Fibroblast of skin of back (primary cell): Measurements from ENCODE around the gene MMP23B. TPM values are rescaled to one million over a fixed set of nuclear protein-coding genes. Genes with fewer than 3 reads are reported as not detected.
"Not testable (repeated sequence)": the region's sequence is repeated elsewhere in the genome, so short reads cannot be mapped to it uniquely, and the experiment has no call there.

ENCODE experiments used
- DNase-seq: peaks from one replicate; pipeline ENCODE4 v3.0.0-alpha.2; 2013
- polyA plus RNA-seq, 2 experiments: library from polyadenylated mRNA; unstranded; fragments of 120-200 nt; gene quantifications; one replicate each; pipeline ENCODE4 v1.2.1, GENCODE V29; 2013; ENCODE audit not compliant: insufficient read length in 2 of 2

Gene MMP23B
- 5.4 TPM for polyA plus RNA-seq (2013, experiment 1 of 2; ENCODE audit: insufficient read length)
- 6.7 TPM for polyA plus RNA-seq (2013, experiment 2 of 2; ENCODE audit: insufficient read length)

DNA sequence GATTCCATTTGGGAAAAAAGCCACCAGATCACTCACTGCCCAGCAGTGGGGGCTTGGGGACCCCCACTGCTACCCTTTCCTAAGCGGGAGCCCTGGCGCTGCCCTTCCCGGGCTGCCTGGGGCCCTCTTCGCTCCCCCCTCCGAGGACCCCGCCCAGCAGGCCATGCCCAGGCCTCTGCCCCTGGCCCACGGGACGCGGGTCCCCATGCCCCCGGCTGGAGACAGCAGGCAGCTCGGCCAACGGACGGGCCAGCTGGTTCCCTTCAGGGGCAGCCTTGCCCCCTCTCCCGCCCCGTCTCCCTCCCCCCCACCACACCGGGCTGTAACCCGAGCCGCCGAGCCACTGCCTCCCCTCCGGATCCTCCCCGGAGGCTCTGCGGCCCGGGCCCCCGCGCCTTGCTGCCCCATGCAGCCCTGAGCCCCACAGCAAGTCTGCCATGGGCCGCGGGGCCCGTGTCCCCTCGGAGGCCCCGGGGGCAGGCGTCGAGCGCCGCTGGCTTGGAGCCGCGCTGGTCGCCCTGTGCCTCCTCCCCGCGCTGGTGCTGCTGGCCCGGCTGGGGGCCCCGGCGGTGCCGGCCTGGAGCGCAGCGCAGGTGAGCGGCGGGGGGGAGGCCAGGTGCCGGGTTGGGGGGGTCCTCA lies at the start of gene MMP23B:
TSS of gene MMP23B (plus strand) at position 392 of the 639 bp plus-strand sequence. CDS start at position 438, 46 bp downstream.
- DNase-seq, result no peak

DNA sequence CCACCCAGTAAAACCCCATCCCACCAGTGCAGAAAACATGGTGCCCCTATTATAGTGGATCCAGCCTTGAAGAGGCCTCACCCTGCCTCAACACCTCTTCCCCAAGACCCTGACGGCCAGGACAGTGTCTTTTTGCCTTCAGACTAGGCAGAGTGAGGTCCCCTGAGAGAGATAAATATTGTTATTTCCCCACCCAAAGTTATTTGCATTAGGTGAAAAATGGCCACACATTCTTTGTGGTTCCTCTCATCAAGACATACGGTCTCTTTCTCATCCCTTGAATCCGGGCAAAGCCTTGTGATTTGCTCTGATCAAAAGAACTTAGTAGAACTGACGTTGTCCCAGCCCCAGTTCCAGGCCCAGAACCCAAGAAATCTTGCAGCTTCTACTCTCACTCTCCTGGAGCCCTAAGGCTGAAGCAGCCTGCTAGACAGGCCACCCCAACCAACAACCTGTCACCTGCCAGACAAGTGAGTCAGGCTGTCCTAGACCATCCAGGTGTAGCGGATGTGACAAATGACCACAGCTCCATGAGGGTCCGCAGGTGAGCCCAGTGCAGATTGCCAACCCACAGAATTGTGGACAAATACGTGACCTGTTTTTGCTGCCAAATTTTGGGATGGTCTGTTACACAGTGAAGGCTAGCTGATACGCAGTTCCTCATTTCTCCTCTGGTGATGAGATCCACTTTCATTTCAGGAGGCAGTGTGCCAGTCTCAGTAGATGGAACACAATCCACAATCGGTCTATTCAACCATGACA lies 49.2 kb upstream of the MMP23B start:
- no peak for DNase-seq

GRCh38 chr1:1583347-1584010 lies 48.5 kb upstream of the MMP23B start:
- DNase-seq, result no peak

DNA sequence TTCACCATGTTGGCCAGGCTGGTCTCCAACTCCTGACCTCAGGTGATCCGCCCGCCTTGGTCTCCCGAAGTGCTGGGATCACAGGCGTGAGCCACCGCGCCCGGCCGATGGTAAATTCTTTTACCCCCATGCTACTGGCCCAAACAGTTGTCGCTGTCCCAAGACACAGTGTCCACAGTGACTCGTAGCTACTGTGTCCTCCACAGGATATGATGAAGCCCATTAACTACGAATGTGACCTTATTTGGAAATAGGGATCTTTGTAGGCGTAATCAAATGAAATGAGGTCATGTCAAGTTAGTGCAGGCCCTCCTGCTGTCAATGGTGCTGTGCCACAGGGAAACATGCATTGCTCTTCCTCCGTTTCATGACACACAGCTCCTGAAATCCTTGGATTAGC lies 40.5 kb upstream of the MMP23B start:
- DNase-seq, result peak; percentile 79

DNA sequence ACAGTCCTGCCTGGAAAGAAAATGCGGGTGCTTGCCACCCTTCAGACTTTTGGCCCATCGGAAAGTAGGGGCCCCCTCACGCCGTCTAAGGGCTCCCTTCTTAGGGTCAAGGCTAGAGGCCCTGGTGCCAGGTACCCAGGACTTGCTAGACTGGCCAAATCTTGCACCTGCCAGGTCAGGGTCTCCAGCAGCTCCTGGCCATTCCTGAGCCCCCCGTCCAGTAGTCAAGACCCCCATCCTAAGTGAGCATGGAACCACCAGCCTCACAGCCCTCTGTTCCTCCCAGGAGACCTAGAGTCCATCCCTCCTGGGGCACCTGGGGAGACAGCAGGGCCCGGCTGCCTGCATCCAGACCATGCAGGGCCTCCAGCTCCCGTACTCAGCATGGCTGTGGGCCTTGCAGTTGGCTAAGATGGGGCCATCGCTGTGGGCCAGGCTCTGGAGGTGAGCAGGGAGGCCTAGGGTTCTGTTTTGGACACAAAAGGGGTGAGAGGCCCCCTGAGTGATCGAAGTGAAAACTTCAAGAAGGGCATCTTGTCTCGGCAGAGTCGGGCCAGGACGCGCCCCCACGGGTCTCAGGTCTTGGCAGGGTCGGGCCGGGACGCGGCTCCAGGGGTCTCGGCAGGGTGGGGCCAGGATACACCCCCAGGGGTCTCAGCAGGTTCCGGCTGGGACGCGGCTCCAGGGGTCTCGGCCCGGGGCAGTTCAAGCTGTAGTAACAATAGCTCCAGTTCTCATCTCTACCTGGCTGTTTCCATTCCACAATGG lies 38.0 kb upstream of the MMP23B start:
- no peak for DNase-seq

DNA sequence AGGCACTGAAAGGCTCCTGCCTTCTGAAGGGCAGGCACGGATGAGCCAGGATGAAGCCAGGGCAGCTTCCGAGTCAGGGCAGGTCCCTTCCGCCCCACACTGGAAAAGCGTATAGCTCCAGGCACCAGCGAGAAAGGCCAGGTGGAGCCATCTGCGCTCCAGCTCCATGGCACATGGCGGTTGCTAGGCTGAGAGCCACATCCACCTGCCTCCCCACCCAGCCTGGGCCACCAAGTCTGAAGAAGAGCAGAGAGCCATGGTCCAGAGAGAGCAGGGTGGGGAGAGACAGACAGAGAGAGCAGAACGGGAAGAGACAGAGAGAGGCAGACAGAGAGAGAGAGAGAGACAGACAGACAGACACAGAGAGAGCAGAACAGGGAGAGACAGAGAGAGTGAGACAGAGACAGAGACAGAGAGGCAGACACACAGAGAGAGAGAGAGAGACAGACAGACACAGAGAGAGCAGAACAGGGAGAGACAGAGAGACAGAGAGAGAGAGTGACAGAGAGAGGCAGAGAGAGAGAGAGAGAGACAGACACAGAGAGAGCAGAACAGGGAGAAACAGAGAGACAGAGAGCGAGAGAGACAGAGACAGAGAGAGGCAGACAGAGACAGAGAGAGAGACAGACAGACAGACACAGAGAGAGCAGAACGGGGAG lies 37.2 kb upstream of the MMP23B start:
- no peak for DNase-seq

GRCh38 chr1:1595341-1595740 lies 36.6 kb upstream of the MMP23B start:
- DNase-seq, result not testable (repeated sequence)

DNA sequence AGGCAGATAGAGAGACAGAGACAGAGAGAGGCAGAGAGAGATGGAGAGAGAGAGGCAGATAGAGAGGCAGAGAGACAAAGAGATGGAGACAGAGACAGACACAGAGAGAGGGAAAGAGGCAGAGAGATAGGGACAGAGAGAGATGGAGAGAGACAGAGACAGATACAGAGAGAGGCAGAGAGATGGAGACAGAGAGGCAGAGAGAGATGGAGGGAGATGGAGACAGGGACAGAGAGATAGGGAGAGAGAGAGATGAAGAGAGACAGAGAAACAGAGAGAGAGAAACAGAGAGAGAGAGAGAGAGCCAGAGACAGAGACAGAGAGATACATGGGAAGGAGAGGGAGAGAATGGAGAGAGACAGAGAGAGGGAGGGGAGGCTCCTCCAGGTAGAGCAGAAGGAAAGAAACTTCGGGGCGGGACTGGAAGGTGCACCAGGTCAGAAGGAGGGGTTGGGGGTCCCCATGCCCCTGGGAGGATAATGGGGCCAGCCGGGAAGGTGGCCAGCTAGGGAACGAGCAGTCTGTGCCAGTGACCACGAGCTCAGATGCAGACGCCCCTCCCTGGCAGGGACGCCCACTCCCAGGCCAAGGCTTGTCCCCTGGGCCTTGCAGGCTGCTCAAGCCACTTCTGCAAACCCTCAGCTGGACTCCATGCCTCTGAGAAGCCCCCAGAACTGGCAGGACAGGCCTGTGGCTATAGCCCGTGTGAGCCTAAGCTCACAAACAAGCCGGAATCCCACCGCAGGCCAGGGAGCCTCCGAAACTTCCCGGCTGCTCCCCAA lies 35.3 kb upstream of the MMP23B start:
- DNase-seq, result no peak

DNA sequence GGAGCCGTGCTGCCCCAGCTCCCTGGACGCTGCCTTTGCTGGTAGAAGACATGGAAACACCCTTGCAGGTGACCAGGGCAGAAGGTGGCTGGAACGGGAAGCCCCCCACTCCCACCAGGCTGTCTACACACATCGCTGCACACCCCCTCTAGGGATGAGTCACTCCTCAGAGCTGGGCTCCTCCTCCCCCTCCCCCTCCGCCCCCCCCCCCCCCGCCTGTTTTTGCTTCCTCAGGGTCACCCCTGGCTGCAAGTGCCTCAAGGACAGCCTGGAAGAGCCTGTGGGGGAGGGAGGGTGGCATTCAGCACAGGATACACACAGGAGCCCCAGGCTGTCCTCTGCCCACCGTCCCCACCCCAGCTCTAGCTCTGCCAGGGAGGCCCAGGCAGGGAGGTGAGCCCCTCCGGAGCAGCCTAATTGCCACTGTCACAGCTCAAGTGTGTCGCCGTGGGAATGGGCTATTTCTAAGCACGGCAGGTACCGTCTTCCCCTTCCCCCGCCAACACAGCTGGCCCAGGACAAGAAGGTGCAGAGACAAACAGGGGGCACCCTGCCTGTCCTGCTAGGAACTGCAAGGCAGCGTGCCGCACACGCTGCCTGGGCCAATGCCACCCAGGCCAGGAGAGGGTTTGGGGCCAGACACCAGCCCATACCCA lies 34.6 kb upstream of the MMP23B start:
- DNase-seq, result peak; percentile 23

- DNase-seq, result no peak
Observed at GRCh38 chr1:1598051-1598719, 33.8 kb upstream of the MMP23B start.

GRCh38 chr1:1598720-1599029 lies 33.3 kb upstream of the MMP23B start:
- no peak for DNase-seq

DNA sequence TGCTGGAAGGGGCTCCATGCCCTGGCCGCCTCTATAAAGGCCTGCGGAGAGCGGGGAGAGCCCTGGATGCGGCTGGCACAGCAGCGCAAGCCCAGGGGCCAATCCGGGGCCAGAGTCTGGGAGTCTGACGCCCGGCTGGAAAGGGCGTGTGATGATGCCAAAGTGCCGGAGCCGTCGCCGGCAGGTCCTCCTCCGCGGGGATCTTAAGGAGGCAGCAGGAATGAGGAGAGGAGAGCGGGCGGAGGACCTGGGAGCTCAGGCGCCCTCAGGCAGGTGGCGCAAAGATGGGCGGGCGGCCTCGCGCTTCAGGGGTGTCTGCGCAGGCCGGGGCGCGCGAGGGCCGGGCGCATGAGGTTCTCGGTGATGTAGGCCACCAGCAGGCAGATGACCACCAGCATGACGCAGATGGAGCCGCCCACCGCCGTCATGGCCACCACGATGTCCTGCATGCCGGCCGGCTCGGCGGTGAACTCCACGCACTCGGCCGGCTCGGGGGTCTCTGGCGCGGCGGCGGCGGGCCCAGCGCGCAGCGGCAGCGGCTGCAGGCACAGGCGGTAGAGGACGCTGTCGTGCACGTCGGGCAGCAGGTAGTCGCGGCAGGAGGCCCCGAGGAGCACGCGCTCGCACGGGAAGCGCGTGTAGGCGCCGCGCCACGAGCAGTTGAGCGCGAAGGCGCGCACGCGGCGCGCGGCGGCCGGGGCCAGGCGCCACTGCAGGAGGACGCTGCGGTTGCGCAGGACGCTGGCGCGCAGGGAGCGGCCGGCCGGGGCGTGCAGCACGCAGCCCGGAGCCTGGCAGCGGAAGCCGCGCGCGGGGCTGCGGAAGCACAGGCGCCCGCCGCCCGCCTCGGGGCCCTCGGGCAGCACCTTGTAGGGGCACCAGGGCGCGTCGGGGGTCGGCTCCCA lies 32.7 kb upstream of the MMP23B start:
- DNase-seq, result peak; percentile 37

DNA sequence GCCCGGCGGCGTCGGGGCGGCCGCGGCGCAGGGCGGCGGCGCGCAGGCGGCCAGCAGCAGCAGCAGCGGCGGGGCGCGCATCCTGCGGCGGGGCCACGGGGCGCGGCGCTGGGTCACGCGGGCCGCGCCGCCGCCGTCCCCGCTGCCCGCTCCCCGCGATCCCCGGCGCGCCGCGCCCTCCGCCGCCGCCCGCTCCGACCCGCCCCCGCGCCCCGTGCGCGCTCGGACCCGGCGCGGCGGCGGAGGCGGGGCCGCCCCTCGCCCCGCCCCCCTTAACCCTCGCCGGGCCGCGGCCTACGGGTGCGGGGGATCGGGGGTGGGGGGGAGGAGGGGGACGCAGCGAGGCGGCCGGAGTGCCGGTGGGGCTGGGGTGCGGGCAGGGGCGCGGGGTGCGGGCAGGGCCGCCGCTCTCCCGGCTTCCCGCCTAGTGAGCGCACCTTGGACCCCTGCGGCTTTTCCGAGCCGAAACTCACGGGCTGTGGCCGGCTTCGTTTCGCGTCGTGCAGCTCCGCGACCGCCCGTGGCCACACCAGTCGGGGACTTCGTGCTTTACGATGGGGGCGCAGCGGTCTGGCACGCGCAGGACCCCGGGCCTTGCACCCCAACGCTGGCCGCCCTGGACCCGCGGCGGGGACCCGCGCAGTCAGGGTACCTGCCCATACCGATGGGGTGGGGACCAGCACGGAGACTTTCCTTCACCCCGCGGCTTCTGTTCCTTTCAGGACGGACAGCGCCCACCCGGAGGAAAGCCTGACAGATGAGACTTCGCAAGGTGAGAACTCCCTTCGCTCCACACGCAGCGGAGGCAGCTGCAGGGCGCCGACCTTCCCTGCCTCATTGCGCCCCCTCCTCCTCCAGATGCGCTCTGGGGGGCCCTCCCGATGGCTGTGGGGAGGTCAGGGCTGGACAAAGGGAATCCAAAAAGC lies 31.8 kb upstream of the MMP23B start, which contains the start of gene FNDC10:
TSS of gene FNDC10 (minus strand) at position 201 of the 926 bp plus-strand sequence. CDS start at position 81, 120 bp downstream.
- DNase-seq, result no peak

GRCh38 chr1:1600861-1601563 lies 31.0 kb upstream of the MMP23B start:
- DNase-seq, result no peak

GRCh38 chr1:1601564-1602303 lies 30.2 kb upstream of the MMP23B start:
- no peak for DNase-seq

- DNase-seq, result no peak
Observed at GRCh38 chr1:1602304-1602967, 29.5 kb upstream of the MMP23B start.
